ENCODE results near the gene SCGB3A2. TPM values are rescaled to one million over a fixed set of nuclear protein-coding genes. Genes with fewer than 3 reads are reported as not detected.

Gene SCGB3A2
- total RNA-seq, 2 donors from 2014 or later: not detected

- Mint-ChIP-seq H3K27me3 (peaks cover 9 to 18% of the 10 kb centered on the region in 2 donors), H3K36me3 (no peaks in the 10 kb centered on the region), H3K27ac (no peak overlapping the region), H3K4me3 (no peak overlapping the region), H3K9me3 (no peaks in the 10 kb centered on the region), H3K4me1 (ENCODE audit: low read depth in 2 of 2) (no peaks in the 10 kb centered on the region)
- no peak for DNase-seq (ENCODE audit: low spot score)
- ATAC-seq: no peak
Measured at GRCh38 chr5:147901599-147902039, 23.1 kb downstream of the SCGB3A2 start.

GRCh38 chr5:147902609-147903115 is 24.2 kb downstream of the SCGB3A2 start:
- DNase-seq (ENCODE audit: low spot score): no peak
- no peak for ATAC-seq
- no peak overlapping the region for H3K4me3 Mint-ChIP-seq
- no peaks in the 10 kb centered on the region for H3K36me3 Mint-ChIP-seq
- no peaks in the 10 kb centered on the region for H3K4me1 Mint-ChIP-seq (ENCODE audit: low read depth in 2 of 2)
- no peak overlapping the region for H3K27ac Mint-ChIP-seq
- no peaks in the 10 kb centered on the region for H3K9me3 Mint-ChIP-seq
- peaks cover 9 to 22% of the 10 kb centered on the region in 2 donors for H3K27me3 Mint-ChIP-seq

GRCh38 chr5:147904110-147904509 is 25.6 kb downstream of the SCGB3A2 start:
- DNase-seq (ENCODE audit: low spot score) (no peak), ATAC-seq (no peak)
- peaks cover 3 to 24% of the 10 kb centered on the region in 2 donors for H3K27me3 Mint-ChIP-seq
- H3K27ac Mint-ChIP-seq: no peak overlapping the region
- no peak overlapping the region for H3K4me3 Mint-ChIP-seq
- no peaks in the 10 kb centered on the region for H3K36me3 Mint-ChIP-seq
- no peaks in the 10 kb centered on the region for H3K4me1 Mint-ChIP-seq (ENCODE audit: low read depth in 2 of 2)
- H3K9me3 Mint-ChIP-seq: no peaks in the 10 kb centered on the region

GRCh38 chr5:147906326-147907095 is 28.0 kb downstream of the SCGB3A2 start, which contains the start of gene C5orf46:
Gene C5orf46, minus strand, starts transcription at chr5:147906538. Its CDS starts 37 bp downstream, at chr5:147906501.
- Mint-ChIP-seq H3K9me3 (no peaks in the 10 kb centered on the region), H3K4me3 (no peak within 1 kb of the TSS), H3K27me3 (peaks cover 3 to 26% of the 10 kb centered on the region in 2 donors), H3K36me3 (no peaks in the 10 kb centered on the region), H3K27ac (no peak within 1 kb of the TSS), H3K4me1 (ENCODE audit: low read depth in 2 of 2) (no peaks in the 10 kb centered on the region)
- DNase-seq (ENCODE audit: low spot score): no peak
- ATAC-seq: no peak

GRCh38 chr5:147911427-147911826 is 32.9 kb downstream of the SCGB3A2 start:
- peaks cover 13 to 47% of the 10 kb centered on the region in 2 donors for H3K27me3 Mint-ChIP-seq
- H3K4me1 Mint-ChIP-seq (ENCODE audit: low read depth in 2 of 2): no peaks in the 10 kb centered on the region
- DNase-seq (ENCODE audit: low spot score): no peak
- H3K36me3 Mint-ChIP-seq: no peaks in the 10 kb centered on the region
- no peak for ATAC-seq
- H3K4me3 Mint-ChIP-seq: no peak overlapping the region
- no peak overlapping the region for H3K27ac Mint-ChIP-seq
- no peaks in the 10 kb centered on the region for H3K9me3 Mint-ChIP-seq

GRCh38 chr5:147912011-147912410 is 33.5 kb downstream of the SCGB3A2 start:
- H3K9me3 Mint-ChIP-seq: no peaks in the 10 kb centered on the region
- ATAC-seq: no peak
- H3K27me3 Mint-ChIP-seq: peaks cover 15 to 47% of the 10 kb centered on the region in 2 donors
- no peaks in the 10 kb centered on the region for H3K4me1 Mint-ChIP-seq (ENCODE audit: low read depth in 2 of 2)
- no peak overlapping the region for H3K27ac Mint-ChIP-seq
- no peak for DNase-seq (ENCODE audit: low spot score)
- H3K4me3 Mint-ChIP-seq: no peak overlapping the region
- H3K36me3 Mint-ChIP-seq: no peaks in the 10 kb centered on the region

GRCh38 chr5:147913786-147914185 is 35.3 kb downstream of the SCGB3A2 start:
- H3K27ac Mint-ChIP-seq: no peak overlapping the region
- no peak for DNase-seq (ENCODE audit: low spot score)
- H3K36me3 Mint-ChIP-seq: no peaks in the 10 kb centered on the region

GRCh38 chr5:147918101-147918685 is 39.7 kb downstream of the SCGB3A2 start:
- H3K4me3 Mint-ChIP-seq: no peak overlapping the region
- H3K4me1 Mint-ChIP-seq (ENCODE audit: low read depth in 2 of 2): no peaks in the 10 kb centered on the region
- H3K27me3 Mint-ChIP-seq: peaks cover 7 to 39% of the 10 kb centered on the region in 2 donors
- H3K27ac Mint-ChIP-seq: no peak overlapping the region
- ATAC-seq (no peak), DNase-seq (ENCODE audit: low spot score) (no peak)
- no peaks in the 10 kb centered on the region for H3K36me3 Mint-ChIP-seq
- H3K9me3 Mint-ChIP-seq: no peaks in the 10 kb centered on the region

More at GRCh38 chr5:147913786-147914185, 35.3 kb downstream of the SCGB3A2 start:
- Mint-ChIP-seq H3K27me3 (peaks cover 15 to 41% of the 10 kb centered on the region in 2 donors), H3K4me3 (no peak overlapping the region), H3K4me1 (ENCODE audit: low read depth in 2 of 2) (no peaks in the 10 kb centered on the region), H3K9me3 (no peaks in the 10 kb centered on the region)
- ATAC-seq: no peak

GRCh38 chr5:147918899-147919298 is 40.4 kb downstream of the SCGB3A2 start:
- no peaks in the 10 kb centered on the region for H3K4me1 Mint-ChIP-seq (ENCODE audit: low read depth in 2 of 2)
- H3K36me3 Mint-ChIP-seq: no peaks in the 10 kb centered on the region
- no peak overlapping the region for H3K27ac Mint-ChIP-seq
- peaks cover 7 to 32% of the 10 kb centered on the region in 2 donors for H3K27me3 Mint-ChIP-seq
- ATAC-seq (no peak), DNase-seq (ENCODE audit: low spot score) (no peak)
- H3K9me3 Mint-ChIP-seq: no peaks in the 10 kb centered on the region
- H3K4me3 Mint-ChIP-seq: no peak overlapping the region

GRCh38 chr5:147920420-147921030 is 42.0 kb downstream of the SCGB3A2 start:
- Mint-ChIP-seq H3K27me3 (peaks cover 9 to 31% of the 10 kb centered on the region in 2 donors), H3K36me3 (no peaks in the 10 kb centered on the region), H3K9me3 (no peaks in the 10 kb centered on the region), H3K4me3 (no peak overlapping the region), H3K4me1 (ENCODE audit: low read depth in 2 of 2) (no peaks in the 10 kb centered on the region), H3K27ac (no peak overlapping the region)
- no peak for DNase-seq (ENCODE audit: low spot score)
- no peak for ATAC-seq

GRCh38 chr5:147921136-147921535 is 42.6 kb downstream of the SCGB3A2 start:
- ATAC-seq (no peak), DNase-seq (ENCODE audit: low spot score) (no peak)
- Mint-ChIP-seq H3K27me3 (peaks cover 9 to 31% of the 10 kb centered on the region in 2 donors), H3K36me3 (no peaks in the 10 kb centered on the region), H3K9me3 (no peaks in the 10 kb centered on the region), H3K4me1 (ENCODE audit: low read depth in 2 of 2) (no peaks in the 10 kb centered on the region), H3K4me3 (no peak overlapping the region), H3K27ac (no peak overlapping the region)

- H3K36me3 Mint-ChIP-seq: no peaks in the 10 kb centered on the region
- no peak overlapping the region for H3K27ac Mint-ChIP-seq
- no peaks in the 10 kb centered on the region for H3K9me3 Mint-ChIP-seq
- ATAC-seq: no peak
- peaks cover 13 to 14% of the 10 kb centered on the region in 2 donors for H3K27me3 Mint-ChIP-seq
- no peaks in the 10 kb centered on the region for H3K4me1 Mint-ChIP-seq (ENCODE audit: low read depth in 2 of 2)
- no peak overlapping the region for H3K4me3 Mint-ChIP-seq
- no peak for DNase-seq (ENCODE audit: low spot score)
Measured at GRCh38 chr5:147925020-147925419, 46.5 kb downstream of the SCGB3A2 start.

GRCh38 chr5:147927901-147928300 is 49.4 kb downstream of the SCGB3A2 start:
- Mint-ChIP-seq H3K9me3 (no peaks in the 10 kb centered on the region), H3K36me3 (no peaks in the 10 kb centered on the region), H3K27me3 (peaks cover 13 to 19% of the 10 kb centered on the region in 2 donors), H3K4me3 (no peak overlapping the region), H3K4me1 (ENCODE audit: low read depth in 2 of 2) (no peaks in the 10 kb centered on the region), H3K27ac (no peak overlapping the region)
- ATAC-seq: no peak
- no peak for DNase-seq (ENCODE audit: low spot score)

GRCh38 chr5:147930769-147931168 is 52.3 kb downstream of the SCGB3A2 start:
- no peaks in the 10 kb centered on the region for H3K4me1 Mint-ChIP-seq (ENCODE audit: low read depth in 2 of 2)
- H3K4me3 Mint-ChIP-seq: no peak overlapping the region
- H3K27ac Mint-ChIP-seq: no peak overlapping the region
- peaks cover 11 to 26% of the 10 kb centered on the region in 2 donors for H3K27me3 Mint-ChIP-seq
- no peak for DNase-seq (ENCODE audit: low spot score)
- ATAC-seq: no peak
- H3K36me3 Mint-ChIP-seq: no peaks in the 10 kb centered on the region
- no peaks in the 10 kb centered on the region for H3K9me3 Mint-ChIP-seq
